Islet of Langerhans (tissue), 1 donor: ENCODE results near the gene FGF1.

Experiments
- FAIRE-seq: peaks from one replicate; lab custom pipeline; 2011; peaks lifted over from hg19 to GRCh38; lab: Jason Lieb, UNC

The FGF1 gene

GRCh38 chr5:142685418-142686209 lies at the start of gene FGF1:
Gene FGF1, minus strand, starts transcription at chr5:142686090. Its CDS starts 71,963 bp downstream, at chr5:142614127.
- FAIRE-seq: no peak

GRCh38 chr5:142727735-142728047 lies 41.8 kb upstream of the FGF1 start:
- no peak for FAIRE-seq

GRCh38 chr5:142726188-142726731 lies 40.4 kb upstream of the FGF1 start:
- FAIRE-seq: no peak

- FAIRE-seq: no peak
Measured at GRCh38 chr5:142725231-142726187, 39.6 kb upstream of the FGF1 start.

- no peak for FAIRE-seq
Measured at GRCh38 chr5:142724821-142725220, 38.9 kb upstream of the FGF1 start.

GRCh38 chr5:142722896-142723295 lies 37.0 kb upstream of the FGF1 start:
- no peak for FAIRE-seq

- no peak for FAIRE-seq
Measured at GRCh38 chr5:142722146-142722545, 36.3 kb upstream of the FGF1 start.

GRCh38 chr5:142720641-142721271 lies 34.9 kb upstream of the FGF1 start:
- peak; percentile 95 for FAIRE-seq

- no peak for FAIRE-seq
Measured at GRCh38 chr5:142719836-142720370, 34.0 kb upstream of the FGF1 start.

- peak; percentile 73 for FAIRE-seq
Measured at GRCh38 chr5:142717582-142718215, 31.8 kb upstream of the FGF1 start.

GRCh38 chr5:142716963-142717362 lies 31.1 kb upstream of the FGF1 start:
- FAIRE-seq: no peak

- FAIRE-seq: no peak
Measured at GRCh38 chr5:142715291-142715690, 29.4 kb upstream of the FGF1 start.

GRCh38 chr5:142713121-142713706 lies 27.3 kb upstream of the FGF1 start:
- no peak for FAIRE-seq

GRCh38 chr5:142703153-142703552 lies 17.3 kb upstream of the FGF1 start:
- no peak for FAIRE-seq

- no peak for FAIRE-seq
Measured at GRCh38 chr5:142701673-142702311, 15.9 kb upstream of the FGF1 start.

GRCh38 chr5:142700566-142700965 lies 14.7 kb upstream of the FGF1 start:
- no peak for FAIRE-seq

GRCh38 chr5:142699184-142699720 lies 13.4 kb upstream of the FGF1 start:
- peak; percentile 91 for FAIRE-seq

GRCh38 chr5:142698447-142699183 lies 12.7 kb upstream of the FGF1 start:
- FAIRE-seq: no peak

- FAIRE-seq: no peak
Measured at GRCh38 chr5:142697356-142698255, 11.7 kb upstream of the FGF1 start.
